Activated naive CD8-positive, alpha-beta T cell treated with anti-CD3 and anti-CD28 coated beads, Interleukin-2, amount 50 U/mL, for 24 hours (primary cell): ENCODE data around the gene ESPN.
"Not testable (repeated sequence)": the region's sequence is repeated elsewhere in the genome, so short reads cannot be mapped to it uniquely, and the experiment has no call there.

Experiments
- ATAC-seq: fragments of 150-1000 bp; cut with Tn5 transposase; one replicate; pipeline ENCODE4 v1.10.0; 2021
- DNase-seq: peaks from one replicate; pipeline ENCODE4 v3.0.0; 2021
- H3K27ac Mint-ChIP-seq: one replicate; pipeline ENCODE4 v1.8.0; 2021; ENCODE audit warnings: mild to moderate bottlenecking, mixed read lengths
- H3K27me3 Mint-ChIP-seq: one replicate; pipeline ENCODE4 v1.8.0; 2021; ENCODE audit warnings: mixed read lengths
- H3K36me3 Mint-ChIP-seq: one replicate; pipeline ENCODE4 v1.8.0; 2021; ENCODE audit warnings: low read depth, mixed read lengths
- H3K4me1 Mint-ChIP-seq: one replicate; pipeline ENCODE4 v1.8.0; 2021; ENCODE audit warnings: mixed read lengths
- H3K4me3 Mint-ChIP-seq: one replicate; pipeline ENCODE4 v1.8.0; 2021; ENCODE audit warnings: mild to moderate bottlenecking, moderate library complexity, mixed read lengths
- H3K9me3 Mint-ChIP-seq: one replicate; pipeline ENCODE4 v1.8.0; 2021; ENCODE audit warnings: mixed read lengths

The ESPN gene

DNA sequence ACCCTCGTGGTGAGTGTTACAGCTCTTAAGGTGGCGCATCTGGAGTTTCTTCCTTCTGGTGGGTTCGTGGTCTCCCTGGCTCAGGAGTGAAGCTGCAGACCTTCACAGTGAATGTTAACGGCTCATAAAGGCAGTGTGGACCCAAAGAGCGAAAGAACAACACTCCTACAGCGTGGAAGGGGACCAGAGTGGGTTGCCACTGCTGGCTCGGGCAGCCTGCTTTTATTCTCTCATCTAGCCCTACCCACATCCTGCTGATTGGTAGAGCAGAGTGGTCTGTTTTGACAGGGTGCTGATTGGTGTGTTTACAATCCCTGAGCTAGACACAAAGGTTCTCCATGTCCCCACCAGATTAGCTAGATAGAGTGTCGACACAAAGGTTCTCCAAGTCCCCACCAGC, 29.4 kb upstream of the ESPN start:
- not testable (repeated sequence) for H3K36me3 Mint-ChIP-seq, DNase-seq, ATAC-seq, H3K27me3 Mint-ChIP-seq, H3K9me3 Mint-ChIP-seq
- peak overlapping the region; percentile 20 for H3K27ac Mint-ChIP-seq
- peak overlapping the region; percentile 19 for H3K4me3 Mint-ChIP-seq
- H3K4me1 Mint-ChIP-seq: peaks cover 23% of the 10 kb centered on the region

DNA sequence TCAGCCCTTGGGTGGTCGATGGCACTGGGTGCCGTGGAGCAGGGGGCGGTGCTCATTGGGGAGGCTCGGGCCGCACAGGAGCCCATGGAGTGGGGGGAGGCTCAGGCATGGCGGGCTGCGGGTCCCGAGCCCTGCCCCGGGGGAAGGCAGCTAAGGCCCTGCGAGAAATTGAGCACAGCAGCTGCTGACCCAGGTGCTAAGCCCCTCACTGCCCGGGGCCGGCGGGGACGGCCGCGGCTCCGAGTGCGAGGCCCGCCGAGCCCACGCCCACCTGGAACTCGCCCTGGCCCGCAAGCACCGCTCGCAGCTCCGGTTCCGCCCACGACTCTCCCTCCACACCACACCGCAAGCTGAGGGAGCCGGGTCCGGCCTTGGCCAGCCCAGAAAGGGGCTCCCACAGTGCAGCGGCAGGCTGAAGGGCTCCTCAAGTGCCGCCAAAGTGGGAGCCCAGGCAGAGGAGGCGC, 28.8 kb upstream of the ESPN start:
- DNase-seq, H3K4me3 Mint-ChIP-seq, H3K27ac Mint-ChIP-seq, H3K27me3 Mint-ChIP-seq, H3K9me3 Mint-ChIP-seq, ATAC-seq, H3K36me3 Mint-ChIP-seq: not testable (repeated sequence)
- H3K4me1 Mint-ChIP-seq: peaks cover 23% of the 10 kb centered on the region

DNA sequence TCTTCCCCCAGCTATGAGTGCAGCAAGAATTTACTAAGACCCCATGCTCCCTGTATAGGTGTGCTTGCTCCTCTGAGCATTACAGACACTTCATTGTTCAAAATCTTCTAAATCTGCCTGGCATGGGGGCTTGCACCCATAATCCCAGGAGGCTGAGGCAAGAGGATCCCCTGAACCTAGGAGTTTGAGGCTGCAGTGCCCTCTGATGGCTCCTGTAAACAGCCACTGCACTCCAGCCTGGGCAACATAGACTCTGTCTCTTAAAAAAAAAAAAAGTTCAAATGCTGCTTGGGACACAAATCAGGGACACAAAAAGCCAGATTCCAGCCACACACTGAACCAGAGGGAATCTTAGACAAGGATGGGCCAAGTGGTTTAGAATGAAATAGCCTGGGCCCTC, 27.6 kb upstream of the ESPN start:
- Mint-ChIP-seq H3K4me3 (no peak overlapping the region), H3K27me3 (no peaks in the 10 kb centered on the region), H3K4me1 (peaks cover 19% of the 10 kb centered on the region), H3K9me3 (no peaks in the 10 kb centered on the region), H3K36me3 (no peaks in the 10 kb centered on the region), H3K27ac (no peak overlapping the region)
- DNase-seq: no peak
- ATAC-seq: no peak

DNA sequence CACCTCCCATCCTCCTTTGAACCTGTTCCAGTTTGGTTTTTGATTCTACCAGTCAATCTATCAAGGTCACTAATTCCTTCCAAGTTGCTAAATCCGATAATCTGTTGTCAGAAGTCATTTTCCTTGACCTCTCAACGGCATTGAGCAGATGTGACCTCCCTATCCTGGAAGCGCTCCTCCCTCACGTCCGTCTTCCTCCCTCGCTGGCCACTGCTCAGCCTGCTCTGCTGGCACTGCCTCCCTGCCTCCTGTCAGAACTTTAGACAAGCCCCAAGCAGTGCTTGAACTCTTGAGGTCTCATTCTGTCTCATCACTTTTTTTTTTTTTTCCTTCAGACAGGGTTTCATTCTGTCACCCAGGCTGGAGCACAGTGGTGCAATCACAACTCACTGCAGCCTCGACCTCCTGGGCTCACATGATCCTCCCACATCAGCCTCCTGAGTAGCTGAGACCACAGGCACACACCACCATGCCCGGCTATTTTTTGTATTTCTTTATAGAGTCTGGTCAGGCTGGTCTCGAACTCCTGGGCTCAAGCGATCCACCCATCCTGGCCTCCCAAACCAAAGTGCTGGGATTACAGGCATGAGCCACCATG, 26.6 kb upstream of the ESPN start:
- no peak overlapping the region for H3K4me3 Mint-ChIP-seq
- no peak overlapping the region for H3K27ac Mint-ChIP-seq
- H3K9me3 Mint-ChIP-seq: no peaks in the 10 kb centered on the region
- no peaks in the 10 kb centered on the region for H3K36me3 Mint-ChIP-seq
- H3K4me1 Mint-ChIP-seq: peaks cover 14% of the 10 kb centered on the region
- no peak for DNase-seq
- no peak for ATAC-seq
- H3K27me3 Mint-ChIP-seq: peaks cover 4% of the 10 kb centered on the region

DNA sequence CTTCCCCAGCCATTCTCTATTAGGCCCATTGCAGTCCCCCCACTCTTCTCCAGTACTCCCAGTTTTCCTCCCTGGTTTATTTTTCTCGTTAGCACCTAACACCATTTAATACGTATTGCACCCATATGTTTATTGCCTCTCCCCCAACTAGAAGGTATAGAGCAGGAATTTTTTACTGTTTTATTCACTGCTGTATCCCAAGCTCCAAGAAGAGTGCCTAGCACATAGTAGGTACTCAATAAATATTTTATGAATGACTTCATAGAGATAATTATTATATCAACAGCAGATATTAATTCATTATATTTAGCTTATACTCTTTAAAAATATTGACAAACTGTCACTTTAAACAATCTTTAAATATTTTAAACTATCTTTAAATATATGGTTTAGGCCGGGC, 25.3 kb upstream of the ESPN start:
- peaks cover 8% of the 10 kb centered on the region for H3K4me1 Mint-ChIP-seq
- H3K9me3 Mint-ChIP-seq: no peaks in the 10 kb centered on the region
- DNase-seq (no peak), ATAC-seq (no peak)
- no peak overlapping the region for H3K27ac Mint-ChIP-seq
- H3K4me3 Mint-ChIP-seq: no peak overlapping the region
- peaks cover 4% of the 10 kb centered on the region for H3K27me3 Mint-ChIP-seq
- H3K36me3 Mint-ChIP-seq: no peaks in the 10 kb centered on the region

GRCh38 chr1:6401673-6402072, 22.9 kb upstream of the ESPN start:
- no peak for ATAC-seq
- H3K27me3 Mint-ChIP-seq: peaks cover 7% of the 10 kb centered on the region
- no peaks in the 10 kb centered on the region for H3K9me3 Mint-ChIP-seq
- no peak overlapping the region for H3K4me3 Mint-ChIP-seq
- no peak for DNase-seq
- no peaks in the 10 kb centered on the region for H3K4me1 Mint-ChIP-seq
- H3K27ac Mint-ChIP-seq: no peak overlapping the region
- H3K36me3 Mint-ChIP-seq: no peaks in the 10 kb centered on the region

DNA sequence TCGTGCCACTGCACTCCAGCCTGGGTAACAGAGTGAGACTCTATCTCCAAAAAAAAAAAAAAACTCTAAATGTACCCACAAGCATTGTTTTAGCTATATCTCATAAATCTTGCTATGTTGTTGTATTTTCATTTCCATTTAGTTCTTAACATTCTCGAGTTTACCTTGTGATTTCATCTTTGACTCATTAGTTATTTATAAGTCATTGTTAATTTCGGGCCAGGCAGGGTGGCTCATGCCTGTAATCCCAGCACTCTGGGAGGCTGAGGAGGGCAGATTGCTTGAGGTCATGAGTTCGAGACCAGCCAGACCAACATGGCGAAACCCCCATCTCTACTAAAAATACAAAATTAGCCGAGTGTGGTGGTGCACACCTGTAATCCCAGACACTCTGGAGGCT, 16.6 kb upstream of the ESPN start:
- Mint-ChIP-seq H3K4me3 (no peak overlapping the region), H3K9me3 (no peaks in the 10 kb centered on the region), H3K27ac (no peak overlapping the region)

DNA sequence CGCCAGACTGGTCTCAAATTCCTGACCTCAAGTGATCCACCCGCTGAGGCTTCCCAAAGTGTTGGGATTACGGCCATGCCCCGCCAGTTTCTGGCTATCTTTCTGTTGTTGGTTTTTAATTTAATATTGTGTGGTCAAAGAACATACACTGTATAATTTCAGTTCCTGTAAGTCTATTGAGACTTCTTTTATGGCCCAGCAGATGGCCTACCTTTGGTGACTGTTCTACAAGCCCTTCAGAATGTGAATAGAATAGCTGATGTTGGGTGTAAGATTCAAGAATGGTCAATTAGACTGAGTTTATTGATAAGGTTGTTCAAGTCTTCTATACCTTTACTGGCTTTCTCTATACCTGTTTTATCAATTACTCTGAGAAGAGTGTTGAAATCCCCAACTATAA, 15.5 kb upstream of the ESPN start:
- H3K27ac Mint-ChIP-seq: no peak overlapping the region
- peaks cover 20% of the 10 kb centered on the region for H3K27me3 Mint-ChIP-seq
- ATAC-seq: no peak
- DNase-seq: no peak
- no peaks in the 10 kb centered on the region for H3K9me3 Mint-ChIP-seq
- no peaks in the 10 kb centered on the region for H3K4me1 Mint-ChIP-seq
- no peaks in the 10 kb centered on the region for H3K36me3 Mint-ChIP-seq
- no peak overlapping the region for H3K4me3 Mint-ChIP-seq

More for the DNA sequence above, 16.6 kb upstream of the ESPN start:
- no peak for ATAC-seq
- Mint-ChIP-seq H3K36me3 (no peaks in the 10 kb centered on the region), H3K27me3 (peaks cover 15% of the 10 kb centered on the region), H3K4me1 (no peaks in the 10 kb centered on the region)
- DNase-seq: no peak

DNA sequence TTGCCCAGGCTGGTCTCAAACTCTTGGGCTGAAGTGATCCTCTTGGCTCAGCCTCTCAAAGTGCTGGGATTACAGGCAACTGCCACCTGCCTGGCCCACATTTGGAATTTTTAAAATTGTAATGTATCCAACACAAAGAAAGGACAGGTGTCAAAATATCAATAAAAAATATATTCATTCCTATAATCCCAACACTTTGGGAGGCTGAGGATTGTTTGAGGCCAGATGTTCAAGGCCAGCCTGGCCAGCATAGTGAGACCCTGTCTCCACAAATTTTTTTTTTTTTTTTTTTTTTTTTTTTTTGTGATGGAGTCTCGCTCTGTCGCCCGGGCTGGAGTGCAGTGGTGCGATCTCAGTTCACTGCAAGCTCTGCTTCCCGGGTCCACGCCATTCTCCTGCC, 14.8 kb upstream of the ESPN start:
- ATAC-seq (no peak), DNase-seq (no peak)
- Mint-ChIP-seq H3K27me3 (peaks cover 26% of the 10 kb centered on the region), H3K36me3 (no peaks in the 10 kb centered on the region), H3K9me3 (no peaks in the 10 kb centered on the region), H3K4me1 (peaks cover 3% of the 10 kb centered on the region), H3K4me3 (no peak overlapping the region), H3K27ac (no peak overlapping the region)

GRCh38 chr1:6410248-6410893, 14.2 kb upstream of the ESPN start:
- Mint-ChIP-seq H3K27ac (no peak overlapping the region), H3K9me3 (no peaks in the 10 kb centered on the region), H3K4me3 (no peak overlapping the region), H3K27me3 (peaks cover 29% of the 10 kb centered on the region), H3K36me3 (no peaks in the 10 kb centered on the region), H3K4me1 (peaks cover 3% of the 10 kb centered on the region)
- no peak for ATAC-seq
- DNase-seq: no peak

- Mint-ChIP-seq H3K27ac (no peak overlapping the region), H3K27me3 (peaks cover 53% of the 10 kb centered on the region), H3K4me3 (no peak overlapping the region), H3K36me3 (no peaks in the 10 kb centered on the region), H3K9me3 (no peaks in the 10 kb centered on the region), H3K4me1 (peaks cover 3% of the 10 kb centered on the region)
- DNase-seq (no peak), ATAC-seq (no peak)
Observed at GRCh38 chr1:6412896-6413295, 11.7 kb upstream of the ESPN start.

DNA sequence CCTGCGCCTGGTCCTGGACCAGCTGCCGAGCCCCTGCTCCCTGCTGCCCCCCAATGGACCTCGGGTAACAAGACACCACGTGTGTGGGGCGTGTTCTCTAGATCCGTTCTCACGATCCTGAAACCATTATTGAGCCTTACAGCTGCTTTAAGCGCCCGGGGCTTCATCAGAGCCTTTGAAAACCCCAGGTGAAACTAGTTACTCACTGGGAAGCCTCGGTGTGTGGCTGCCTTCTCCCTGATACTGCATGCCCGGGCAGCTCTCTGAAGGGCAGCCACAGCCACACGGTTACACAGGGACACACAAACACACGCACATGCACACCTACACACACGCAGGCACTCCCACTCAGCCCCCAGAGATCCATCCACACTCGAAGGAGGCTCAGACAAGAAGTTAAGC, 10.1 kb upstream of the ESPN start:
- peak; percentile 89 for ATAC-seq
- DNase-seq: peak; percentile 60
- no peak overlapping the region for H3K27ac Mint-ChIP-seq
- peaks cover 58% of the 10 kb centered on the region for H3K27me3 Mint-ChIP-seq
- H3K36me3 Mint-ChIP-seq: no peaks in the 10 kb centered on the region
- no peak overlapping the region for H3K4me3 Mint-ChIP-seq
- H3K9me3 Mint-ChIP-seq: no peaks in the 10 kb centered on the region
- H3K4me1 Mint-ChIP-seq: peaks cover 3% of the 10 kb centered on the region

GRCh38 chr1:6414881-6415626, 9.5 kb upstream of the ESPN start:
- Mint-ChIP-seq H3K36me3 (no peaks in the 10 kb centered on the region), H3K4me1 (peaks cover 3% of the 10 kb centered on the region), H3K9me3 (no peaks in the 10 kb centered on the region), H3K4me3 (no peak overlapping the region), H3K27ac (no peak overlapping the region), H3K27me3 (peaks cover 58% of the 10 kb centered on the region)
- ATAC-seq: no peak
- no peak for DNase-seq

DNA sequence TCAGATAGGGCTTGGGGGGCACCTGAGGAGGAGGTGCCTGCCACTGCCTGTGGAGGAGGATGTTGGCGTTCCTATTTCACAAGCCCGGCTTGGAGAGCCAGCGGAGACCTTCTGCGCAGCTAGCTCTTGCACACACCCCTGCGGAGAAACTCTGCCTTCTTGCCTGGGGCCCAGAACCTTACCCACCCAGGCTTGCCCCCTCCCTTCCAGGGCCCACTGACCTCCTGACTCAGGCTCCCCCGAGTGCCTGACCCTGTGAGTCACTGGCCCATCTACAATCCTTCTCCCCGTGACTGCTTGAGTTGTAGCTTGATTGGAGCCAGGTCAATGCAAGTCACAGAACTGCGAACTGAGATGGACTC, 8.3 kb upstream of the ESPN start:
- Mint-ChIP-seq H3K36me3 (no peaks in the 10 kb centered on the region), H3K27ac (no peak overlapping the region), H3K9me3 (no peaks in the 10 kb centered on the region), H3K4me1 (peaks cover 5% of the 10 kb centered on the region), H3K27me3 (peaks cover 66% of the 10 kb centered on the region), H3K4me3 (no peak overlapping the region)
- DNase-seq (no peak), ATAC-seq (no peak)

GRCh38 chr1:6416906-6417305, 7.7 kb upstream of the ESPN start:
- DNase-seq (no peak), ATAC-seq (no peak)
- Mint-ChIP-seq H3K27me3 (peaks cover 72% of the 10 kb centered on the region), H3K9me3 (no peaks in the 10 kb centered on the region), H3K27ac (no peak overlapping the region), H3K36me3 (no peaks in the 10 kb centered on the region), H3K4me3 (no peak overlapping the region), H3K4me1 (peaks cover 5% of the 10 kb centered on the region)
